ENCODE results near the gene PRKCE.

GRCh38 chr2:45649858-45650811 is 1.3 kb upstream of the PRKCE start:
- TF ChIP-seq ZNF274 (IDR thresholded peaks at IDR 0.05; ENCODE audit: low read depth, low read length) (no peak), SUZ12 (IDR thresholded peaks at IDR 0.05; ENCODE audit: extremely low read depth, insufficient read depth, insufficient read length) (no peak)

Measured in NT2/D1 (cell line).